Measurements from ENCODE around the gene MICAL3. TPM values are rescaled to one million over a fixed set of nuclear protein-coding genes. Genes with fewer than 3 reads are reported as not detected.

Gene MICAL3
- polyA plus RNA-seq, 2 of the 4 experiments (the other 2 are of a cell fraction): 20.5 to 30.1 TPM

DNA sequence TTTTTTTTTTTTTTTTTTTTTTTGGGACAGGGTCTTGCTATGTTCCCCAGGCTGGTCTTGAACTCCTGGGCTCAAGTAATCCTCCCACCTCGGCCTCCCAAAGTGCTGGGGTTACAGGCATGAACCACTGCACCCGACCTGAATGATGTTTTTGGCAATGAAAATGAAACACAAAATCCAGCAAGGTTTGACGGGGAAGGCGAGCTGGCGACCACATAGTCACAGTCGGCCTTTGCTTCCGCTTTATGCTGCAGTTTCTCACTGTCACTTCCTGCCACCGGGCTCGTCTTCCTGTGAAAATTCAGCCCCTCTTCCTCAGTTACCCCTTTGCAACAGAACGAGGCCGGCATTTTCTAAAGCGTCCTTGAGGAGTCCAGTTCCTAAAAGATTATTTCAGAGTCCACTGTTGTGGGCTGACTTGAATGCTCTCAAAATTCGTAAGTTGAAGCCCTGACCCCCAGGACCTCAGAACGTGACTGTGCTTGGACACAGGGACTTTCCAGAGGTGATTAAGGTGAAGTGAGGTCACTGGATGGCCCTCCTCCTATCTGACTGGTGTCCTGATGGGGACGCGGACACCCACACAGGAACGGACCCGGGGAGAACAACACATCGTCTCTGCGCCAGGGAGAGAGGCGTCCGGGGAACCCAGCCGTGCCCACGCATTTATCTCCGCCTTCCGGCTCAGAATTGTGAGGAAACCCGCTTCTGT lies 247.2 kb downstream of the MICAL3 start:
- no peak overlapping the region for H3K4me3 ChIP-seq
- 0 out of 6 replicates have a peak overlapping the region, but pooled peaks of 1 of the 2 experiments have one; percentile 26 for H3K27ac ChIP-seq
- ChIA-PET POLR2A (no interaction called here), CTCF (interaction anchor here (1.4 kb wide), 1 partner anchor 9 kb away, joined by 3 read pairs; no protein-coding TSS in a partner anchor)
- DNase-seq (ENCODE audit: low read depth in 1 of 2, low spot score in 1 of 2) (no peak), ATAC-seq (no peak), FAIRE-seq (no peak)
- peaks cover 34% of the 10 kb centered on the region for H3K4me1 ChIP-seq
- TF ChIP-seq SMC3 (IDR thresholded peaks at IDR 0.05): no peak
- TF ChIP-seq MAX (IDR thresholded peaks at IDR 0.05): no peak
- no peak for TF ChIP-seq JUNB (IDR thresholded peaks at IDR 0.05)
- no peak for TF ChIP-seq JUN (IDR thresholded peaks at IDR 0.05)
- no peak for TF ChIP-seq MYC (IDR thresholded peaks at IDR 0.05; ENCODE audit: borderline replicate concordance, low read length)
- TF ChIP-seq NFE2L2 (conservative IDR thresholded peaks at IDR 0.05; ENCODE audit: low read length): no peak
- no peak overlapping the region for H3K4me2 ChIP-seq
- 75% methylated on average over 26 of the region's 27 CpGs for WGBS (ENCODE audit: missing lambda C conversion rate)
- no peaks in the 10 kb centered on the region for H3K9me3 ChIP-seq

GRCh38 chr22:17775781-17776465 lies 248.4 kb downstream of the MICAL3 start:
- Histone ChIP-seq H3K4me2 (no peak overlapping the region), H3K27ac (no peak overlapping the region), H3K9me3 (no peaks in the 10 kb centered on the region), H3K4me1 (peaks cover 21% of the 10 kb centered on the region), H3K4me3 (no peak overlapping the region)
- no peak for TF ChIP-seq POLR2AphosphoS2 (conservative IDR thresholded peaks at IDR 0.05; ENCODE audit: low read length)
- no peak for TF ChIP-seq KDM5A (IDR thresholded peaks at IDR 0.05)
- no peak for TF ChIP-seq MAFK (IDR thresholded peaks at IDR 0.05; ENCODE audit: partially characterized antibody)
- TF ChIP-seq MAZ (IDR thresholded peaks at IDR 0.05; ENCODE audit: borderline replicate concordance, low read depth, low read length): no peak
- no peak for TF ChIP-seq RFX5 (IDR thresholded peaks at IDR 0.05)
- TF ChIP-seq NR3C1 (IDR thresholded peaks at IDR 0.05): no peak
- TF ChIP-seq HOXB5 (CRISPR knock-in tag; IDR thresholded peaks at IDR 0.05): no peak
- no peak for TF ChIP-seq BCL3 (IDR thresholded peaks at IDR 0.05)
- no peak for ATAC-seq
- POLR2A ChIA-PET: no interaction called here
- WGBS (ENCODE audit: missing lambda C conversion rate): 90% methylated on average over 10 of the region's 10 CpGs
- CTCF ChIA-PET: no interaction called here
- FAIRE-seq: no peak
- DNase-seq (ENCODE audit: low read depth in 1 of 2, low spot score in 1 of 2): no peak

DNA sequence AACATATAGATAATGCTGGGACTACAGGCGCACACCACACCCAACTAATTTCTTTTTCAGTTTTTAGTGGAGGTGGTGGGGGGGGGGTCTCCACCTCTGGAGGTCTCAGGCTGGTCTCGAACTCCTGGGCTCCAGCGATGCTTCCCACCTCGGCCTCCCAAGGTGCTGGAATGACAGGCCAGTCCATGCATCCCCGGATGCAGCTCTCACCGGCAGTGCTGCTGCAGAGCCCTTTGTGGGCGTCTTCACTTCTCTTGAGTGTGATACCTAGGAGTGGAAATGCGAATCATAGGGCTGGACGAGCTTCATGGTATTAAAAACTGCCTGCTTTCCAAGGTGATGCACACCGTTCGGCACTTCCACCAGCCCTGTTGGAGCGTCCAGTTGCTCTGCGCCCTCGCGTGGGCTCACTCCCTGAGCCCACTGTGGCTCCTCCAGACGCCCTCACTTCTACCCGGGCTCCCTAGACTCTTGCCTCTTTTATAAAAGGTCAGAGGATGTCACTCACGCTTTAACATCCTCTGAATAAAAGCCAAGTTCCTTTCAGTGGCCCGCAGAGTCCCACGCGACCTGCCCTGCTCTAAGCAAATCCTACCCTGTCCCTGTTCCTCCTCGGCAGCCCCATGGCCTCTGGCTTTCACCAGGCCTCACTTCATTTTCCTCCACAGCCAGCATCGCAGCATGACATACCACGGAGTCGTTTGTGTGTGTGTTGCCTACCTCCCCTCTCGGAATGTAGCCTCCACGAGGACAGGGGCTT lies 249.3 kb downstream of the MICAL3 start:
- DNase-seq (ENCODE audit: low read depth in 1 of 2, low spot score in 1 of 2) (no peak), FAIRE-seq (no peak), ATAC-seq (no peak)
- Histone ChIP-seq H3K27ac (peak overlapping the region; percentile 95 to 98), H3K9me3 (no peaks in the 10 kb centered on the region), H3K4me2 (peak overlapping the region; percentile 93), H3K4me1 (peaks cover 17% of the 10 kb centered on the region), H3K4me3 (peak overlapping the region; percentile 98)
- ChIA-PET POLR2A (interaction anchor here (0.6 kb wide), 1 partner anchor 257 kb away, joined by 5 read pairs; no protein-coding TSS in a partner anchor), CTCF (interaction anchor here (0.7 to 4.5 kb wide), 3 partner anchors 14 to 123 kb away, joined by 3 to 26 read pairs (median 12); no protein-coding TSS in a partner anchor)
- TF ChIP-seq CHD4 (IDR thresholded peaks at IDR 0.05; ENCODE audit: borderline replicate concordance) (no peak), RARB (CRISPR knock-in tag; IDR thresholded peaks at IDR 0.05) (no peak), HMGXB4 (CRISPR knock-in tag; IDR thresholded peaks at IDR 0.05; ENCODE audit: borderline replicate concordance) (no peak), CBX2 (IDR thresholded peaks at IDR 0.05; ENCODE audit: borderline replicate concordance, low read depth) (no peak), HOXB5 (CRISPR knock-in tag; IDR thresholded peaks at IDR 0.05) (no peak), PHF8 (IDR thresholded peaks at IDR 0.05; ENCODE audit: borderline replicate concordance, low read depth) (no peak)
- WGBS (ENCODE audit: missing lambda C conversion rate): 90% methylated on average over 23 of the region's 27 CpGs
